Measurements from ENCODE around the gene TBX10.
"Not testable (repeated sequence)": the region's sequence is repeated elsewhere in the genome, so short reads cannot be mapped to it uniquely, and the experiment has no call there.

TBX10 gene

DNA sequence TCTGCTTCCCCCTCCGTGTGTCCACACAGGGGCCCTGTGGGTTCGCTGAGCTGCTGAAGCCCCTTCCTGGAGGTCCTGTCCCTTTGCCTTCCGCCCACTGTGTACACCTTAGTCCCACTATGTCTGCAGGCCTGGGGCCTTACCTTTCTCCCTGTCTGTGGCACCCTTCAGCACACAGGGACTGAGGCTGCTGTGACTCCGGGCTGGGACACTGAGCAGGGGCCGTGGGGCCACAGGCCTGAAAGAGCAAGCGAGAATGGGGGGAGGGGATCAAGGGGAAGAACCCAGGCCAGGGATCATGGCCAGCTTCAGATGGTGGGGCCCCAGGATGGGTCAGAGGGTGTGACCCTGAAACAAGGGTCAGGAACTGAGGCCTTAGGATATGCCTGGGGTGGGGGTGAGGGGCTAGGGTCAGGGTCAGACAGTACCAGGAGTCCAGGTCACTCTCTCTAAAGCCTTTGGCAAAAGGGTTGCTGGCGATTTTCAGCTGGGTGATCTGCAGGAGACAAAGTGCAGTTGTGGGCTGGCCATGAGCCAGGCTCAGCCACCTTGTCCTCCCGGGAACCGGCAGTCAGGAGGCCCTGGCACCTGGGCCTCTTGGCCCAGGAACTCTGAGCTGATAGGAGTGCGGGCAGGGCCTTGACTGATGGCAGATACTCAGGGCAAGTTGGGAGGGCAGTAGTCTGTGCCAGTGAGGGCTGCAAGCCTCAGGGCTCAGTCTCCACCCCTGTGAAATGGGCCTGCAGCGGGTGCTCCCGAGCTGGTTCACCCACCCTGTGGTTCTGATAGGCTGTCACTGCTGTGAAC, 7.2 kb downstream of the TBX10 start:
- DNase-seq (ENCODE audit: low read depth, low spot score), result no peak

GRCh38 chr11:67631853-67632174, 7.7 kb downstream of the TBX10 start:
- DNase-seq (ENCODE audit: low read depth, low spot score), result no peak

GRCh38 chr11:67631411-67631810, 8.2 kb downstream of the TBX10 start:
- no peak for DNase-seq (ENCODE audit: low read depth, low spot score)

- no peak for DNase-seq (ENCODE audit: low read depth, low spot score)
Observed at GRCh38 chr11:67630943-67631331, 8.6 kb downstream of the TBX10 start.

- peak; percentile 54 for DNase-seq (ENCODE audit: low read depth, low spot score)
Observed at GRCh38 chr11:67630228-67630942, 9.2 kb downstream of the TBX10 start.

GRCh38 chr11:67629386-67630227, 10.0 kb downstream of the TBX10 start, which contains the start of gene NUDT8:
TSS of gene NUDT8 (minus strand) at chr11:67629937. CDS start at chr11:67629911, 26 bp downstream.
- peak; percentile 52 for DNase-seq (ENCODE audit: low read depth, low spot score)

DNA sequence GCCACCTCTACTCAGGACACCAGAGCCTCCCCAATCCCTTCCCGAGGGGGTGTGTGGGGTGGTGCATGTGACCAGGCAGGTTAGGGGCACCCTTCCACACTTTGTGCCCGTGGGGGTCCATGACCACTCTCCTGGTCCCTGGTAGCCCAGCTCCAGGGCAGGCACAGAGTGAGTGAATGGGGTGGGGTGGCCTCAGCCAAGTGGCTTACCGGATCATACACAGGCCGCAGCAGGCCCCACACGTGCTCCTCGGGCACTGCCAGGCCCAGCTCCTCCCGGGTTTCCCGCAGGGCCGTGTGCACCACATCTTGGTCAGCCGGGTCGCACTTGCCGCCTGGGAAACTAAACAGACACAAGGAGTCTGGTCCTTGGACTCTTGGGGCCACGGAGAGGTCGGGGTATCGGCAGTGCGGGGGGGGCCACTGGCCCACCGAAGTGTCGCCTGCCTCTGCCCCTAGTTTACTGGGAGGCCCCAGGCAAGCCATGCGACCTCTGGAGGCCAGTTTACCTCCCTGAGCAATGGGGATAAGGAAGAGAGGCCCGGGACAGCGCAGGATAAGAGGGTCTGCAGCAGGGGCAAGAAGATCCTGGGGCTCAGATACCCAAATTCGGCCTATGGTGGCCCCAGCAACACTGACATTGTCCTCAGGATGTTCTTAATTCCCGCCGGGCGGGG, 10.7 kb downstream of the TBX10 start:
- no peak for DNase-seq (ENCODE audit: low read depth, low spot score)

DNA sequence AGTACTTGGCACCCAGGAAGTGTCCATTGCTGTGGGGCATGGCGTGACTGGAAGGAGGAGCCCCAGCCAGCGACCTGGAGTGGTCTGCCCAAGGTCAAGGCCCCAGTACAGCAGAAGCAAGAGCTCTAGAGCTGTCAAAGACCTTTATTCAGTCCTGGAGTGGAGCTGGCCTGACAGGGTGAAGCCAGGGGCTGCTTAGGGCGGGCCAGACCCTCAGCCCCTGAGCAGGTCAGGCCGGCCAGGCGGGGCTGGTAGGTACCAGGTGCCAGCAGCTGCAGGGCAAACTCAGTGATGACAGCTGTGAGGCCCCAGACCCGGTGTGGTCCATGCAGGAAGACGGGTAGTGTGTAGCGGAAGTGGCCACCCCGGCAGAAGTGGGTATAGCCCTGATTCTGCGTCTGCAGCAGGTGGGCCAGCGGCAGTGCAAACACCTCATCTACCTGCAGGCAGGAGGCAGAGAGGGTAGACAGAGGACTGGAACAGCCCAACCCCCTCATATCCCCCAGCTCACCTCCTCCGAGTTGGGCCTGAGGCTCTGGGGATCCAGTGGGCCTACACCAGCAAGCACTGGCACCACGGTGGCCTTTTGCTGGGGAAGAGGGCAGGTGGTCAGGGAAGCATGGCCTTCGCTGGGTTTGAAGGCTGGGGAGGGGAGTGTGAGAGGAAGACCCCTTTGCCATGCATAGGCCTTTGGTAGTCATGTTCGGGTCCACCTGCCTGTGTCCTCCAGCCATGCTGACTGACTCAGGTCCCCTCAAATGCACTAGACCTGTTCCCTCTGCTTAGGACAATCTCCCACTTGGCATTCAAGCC, 11.5 kb downstream of the TBX10 start:
- DNase-seq (ENCODE audit: low read depth, low spot score), result no peak

DNA sequence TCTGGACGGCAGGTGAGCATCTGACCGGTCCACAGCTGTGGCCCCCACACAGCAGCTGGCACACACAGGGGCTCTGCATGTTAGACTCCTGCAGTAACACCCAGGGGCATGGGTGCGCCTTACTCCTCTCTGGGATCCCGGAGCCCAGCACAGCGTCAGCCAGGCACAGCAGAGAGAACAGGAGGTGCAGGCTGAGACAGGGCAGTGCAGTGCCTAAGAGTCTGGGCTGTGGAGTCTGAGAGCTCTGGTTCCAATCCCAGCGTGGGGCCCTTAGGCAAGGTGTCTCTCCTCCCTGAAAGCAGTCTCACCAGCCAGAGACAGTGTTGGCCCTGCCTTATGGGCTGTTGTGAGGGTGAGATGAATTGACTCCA, 12.1 kb downstream of the TBX10 start:
- DNase-seq (ENCODE audit: low read depth, low spot score), result no peak

DNA sequence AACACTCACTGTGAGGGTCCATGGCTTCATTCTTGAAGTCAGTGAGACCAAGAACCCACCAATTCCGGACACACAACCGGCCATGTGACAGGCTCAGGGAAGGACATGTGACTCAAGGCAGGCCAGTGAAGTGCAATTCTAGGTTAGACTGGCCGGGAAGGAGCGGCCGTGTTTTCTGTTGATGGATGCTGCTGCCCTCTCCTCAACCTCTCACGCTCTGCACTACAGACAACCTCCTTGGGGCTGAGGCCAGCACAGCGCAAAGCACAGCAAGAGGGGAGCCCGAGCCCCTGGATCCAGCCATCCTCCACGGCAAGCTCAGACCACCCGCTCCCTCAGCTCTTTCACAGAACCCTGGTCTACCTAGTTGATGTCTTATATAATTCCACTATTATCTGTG, 12.6 kb downstream of the TBX10 start:
- no peak for DNase-seq (ENCODE audit: low read depth, low spot score)

DNA sequence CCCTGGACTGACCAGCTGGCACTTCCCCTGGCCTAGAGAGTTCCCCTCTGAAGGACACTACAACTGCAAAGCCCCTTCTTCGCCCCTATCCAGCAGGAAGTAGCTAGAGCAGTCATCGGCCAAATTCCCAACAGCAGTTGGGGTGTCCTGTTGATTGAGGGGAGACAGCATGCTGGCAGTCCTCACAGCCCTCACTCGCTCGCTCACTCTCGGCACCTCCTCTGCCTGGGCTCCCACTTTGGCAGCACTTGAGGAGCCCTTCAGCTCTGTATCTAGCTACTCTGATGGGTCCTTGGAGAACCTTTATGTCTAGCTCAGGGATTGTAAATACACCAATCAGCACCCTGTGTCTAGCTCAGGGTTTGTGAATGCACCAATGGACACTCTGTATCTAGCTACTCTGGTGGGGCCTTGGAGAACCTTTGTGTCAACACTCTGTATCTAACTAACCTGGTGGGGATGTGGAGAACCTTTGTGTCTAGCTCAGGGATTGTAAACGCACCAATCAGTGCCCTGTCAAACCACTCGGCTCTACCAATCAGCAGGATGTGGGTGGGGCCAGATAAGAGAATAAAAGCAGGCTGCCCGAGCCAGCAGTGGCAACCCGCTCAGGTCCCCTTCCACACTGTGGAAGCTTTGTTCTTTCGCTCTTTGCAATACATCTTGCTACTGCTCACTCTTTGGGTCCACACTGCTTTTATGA, 13.3 kb downstream of the TBX10 start:
- DNase-seq (ENCODE audit: low read depth, low spot score), result not testable (repeated sequence)

DNA sequence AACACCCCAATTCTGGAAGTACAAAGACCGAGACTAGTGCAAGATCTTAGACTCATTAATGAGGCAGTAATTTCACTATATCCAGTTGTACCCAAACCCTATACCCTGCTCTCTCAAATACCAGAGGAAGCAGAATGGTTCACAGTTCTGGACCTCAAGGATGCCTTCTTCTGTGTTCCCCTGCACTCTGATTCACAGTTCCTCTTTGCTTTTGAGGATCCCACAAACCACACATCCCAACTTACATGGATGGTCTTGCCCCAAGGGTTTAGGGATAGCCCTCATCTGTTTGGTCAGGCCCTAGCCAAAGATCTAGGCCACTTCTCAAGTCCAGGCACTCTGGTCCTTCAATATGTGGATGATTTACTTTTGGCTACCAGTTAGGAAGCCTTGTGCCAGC, 15.8 kb downstream of the TBX10 start:
- DNase-seq (ENCODE audit: low read depth, low spot score), result not testable (repeated sequence)

DNA sequence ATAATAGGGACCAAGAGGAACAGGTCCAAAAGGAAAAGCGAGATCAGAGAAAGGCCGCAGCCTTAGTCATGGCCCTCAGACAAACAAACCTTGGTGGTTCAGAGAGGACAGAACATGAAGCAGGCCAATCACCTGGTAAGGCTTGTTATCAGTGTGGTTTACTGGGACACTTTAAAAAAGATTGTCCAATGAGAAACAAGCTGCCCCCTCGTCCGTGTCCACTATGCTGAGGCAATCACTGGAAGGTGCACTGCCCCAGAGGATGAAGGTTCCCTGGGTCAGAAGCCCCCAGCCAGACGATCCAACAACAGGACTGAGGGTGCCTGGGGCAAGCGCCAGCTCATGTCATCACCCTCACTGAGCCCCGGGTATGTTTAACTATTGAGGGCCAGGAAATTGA, 16.7 kb downstream of the TBX10 start:
- DNase-seq (ENCODE audit: low read depth, low spot score), result not testable (repeated sequence)

- peak; percentile 12 for DNase-seq (ENCODE audit: low read depth, low spot score)
Observed at GRCh38 chr11:67621928-67622327, 17.6 kb downstream of the TBX10 start.

DNA sequence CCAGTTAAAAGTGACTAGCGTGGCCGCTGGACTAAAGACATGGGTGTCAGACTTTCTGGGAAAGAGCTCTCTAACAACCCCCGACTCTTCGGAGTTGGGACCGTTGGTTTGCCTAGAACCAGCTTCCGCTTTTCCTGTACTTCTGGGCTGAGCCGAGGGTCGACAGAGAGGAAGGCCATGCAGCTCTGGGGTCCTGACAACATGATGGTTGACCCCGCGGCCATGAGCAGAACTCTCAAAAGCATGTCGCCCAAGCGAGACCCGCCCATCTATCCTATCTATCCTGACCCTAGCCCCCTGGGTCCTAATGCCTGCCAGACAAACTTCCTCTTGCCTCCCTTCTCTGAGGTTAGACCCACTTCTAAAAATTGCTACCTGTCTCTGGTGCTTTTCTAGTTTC, 18.9 kb downstream of the TBX10 start:
- peak; percentile 23 for DNase-seq (ENCODE audit: low read depth, low spot score)

- peak; percentile 80 for DNase-seq (ENCODE audit: low read depth, low spot score)
Observed at GRCh38 chr11:67619683-67620618, 19.6 kb downstream of the TBX10 start.

- not testable (repeated sequence) for DNase-seq (ENCODE audit: low read depth, low spot score)
Observed at GRCh38 chr11:67618901-67619659, 20.5 kb downstream of the TBX10 start.

GRCh38 chr11:67617243-67617953, 22.2 kb downstream of the TBX10 start:
- no peak for DNase-seq (ENCODE audit: low read depth, low spot score)
